Uterus (tissue), 4 donors: ENCODE measurements around the gene MOV10. TPM values are rescaled to one million over a fixed set of nuclear protein-coding genes. Genes with fewer than 3 reads are reported as not detected.

ENCODE experiments used
- DNase-seq, 2 donors: peaks; one replicate each; pipeline ENCODE4 v3.0.0-alpha.2; 2019 to 2020
- H3K27ac ChIP-seq, 2 donors: fragments of 200-600 bp; sonication (generic); 1 replicate in 1 of 2; 2 replicates in 1 of 2; pipeline ENCODE4 v1.5.1; 2016 to 2018
- H3K27me3 ChIP-seq, 2 donors: fragments of 200-600 bp; sonication (generic); one replicate each; pipeline ENCODE4 v1.5.1; 2018 to 2019; ENCODE audit warnings: control low read depth in 1 of 2
- H3K36me3 ChIP-seq, 2 donors: fragments of 200-600 bp; sonication (generic); one replicate each; pipeline ENCODE4 v1.5.1; 2019; ENCODE audit warnings: control low read depth in 1 of 2
- H3K4me1 ChIP-seq, 2 donors: fragments of 200-600 bp; sonication (generic); one replicate each; pipeline ENCODE4 v1.5.1; 2018 to 2019; ENCODE audit warnings: control low read depth in 1 of 2
- H3K4me3 ChIP-seq, 2 donors: fragments of 200-600 bp; sonication (generic); 1 replicate in 1 of 2; 2 replicates in 1 of 2; pipeline ENCODE4 v1.5.1; 2018 to 2019; ENCODE audit warnings: mild to moderate bottlenecking in 1 of 2
- H3K9me3 ChIP-seq, 2 donors: fragments of 200-600 bp; sonication (generic); one replicate each; pipeline ENCODE4 v1.5.1; 2019; ENCODE audit warnings: control low read depth in 1 of 2
- POLR2A ChIP-seq, 2 donors: fragments of 450-650 bp; IDR thresholded peaks; one replicate each; pipeline ENCODE4 v1.6.1; 2016; ENCODE audit warnings: antibody characterized with exemption in 2 of 2, mild to moderate bottlenecking in 1 of 2, moderate library complexity in 1 of 2
- intact Hi-C: fragments of 100-400 bp; cut with DNase I; formaldehyde crosslinking; loops from one replicate; pipeline ENCODE4 v1.15.1; 2023; ENCODE audit warnings: low total_unique reads
- total RNA-seq, 4 donors: library from RNA; depleted of rRNA in 3 of 4; stranded (reverse); fragments of >200 nt in 3 of 4; gene quantifications; one replicate each; pipeline versions ENCODE4 v1.1.0 to v1.2.4, GENCODE V29; 2014 to 2023
- TF ChIP-seq, protein P1 (sequence below), 4 experiments: fragments of 200-600 bp in 2 of 4; fragments of 450-650 bp in 2 of 4; sonication (generic) in 2 of 4; IDR thresholded peaks; one replicate each; pipeline ENCODE4 v1.5.1; 2016 to 2019; ENCODE audit warnings: antibody characterized with exemption in 4 of 4, mild to moderate bottlenecking in 2 of 4, moderate library complexity in 1 of 4
- donor health status: DM: yes; HTN: yes; CAD: no.

The MOV10 gene
- total RNA-seq, 4 donors from 2014 or later, result 10.3 to 91.9 (median 55.5) TPM

DNA sequence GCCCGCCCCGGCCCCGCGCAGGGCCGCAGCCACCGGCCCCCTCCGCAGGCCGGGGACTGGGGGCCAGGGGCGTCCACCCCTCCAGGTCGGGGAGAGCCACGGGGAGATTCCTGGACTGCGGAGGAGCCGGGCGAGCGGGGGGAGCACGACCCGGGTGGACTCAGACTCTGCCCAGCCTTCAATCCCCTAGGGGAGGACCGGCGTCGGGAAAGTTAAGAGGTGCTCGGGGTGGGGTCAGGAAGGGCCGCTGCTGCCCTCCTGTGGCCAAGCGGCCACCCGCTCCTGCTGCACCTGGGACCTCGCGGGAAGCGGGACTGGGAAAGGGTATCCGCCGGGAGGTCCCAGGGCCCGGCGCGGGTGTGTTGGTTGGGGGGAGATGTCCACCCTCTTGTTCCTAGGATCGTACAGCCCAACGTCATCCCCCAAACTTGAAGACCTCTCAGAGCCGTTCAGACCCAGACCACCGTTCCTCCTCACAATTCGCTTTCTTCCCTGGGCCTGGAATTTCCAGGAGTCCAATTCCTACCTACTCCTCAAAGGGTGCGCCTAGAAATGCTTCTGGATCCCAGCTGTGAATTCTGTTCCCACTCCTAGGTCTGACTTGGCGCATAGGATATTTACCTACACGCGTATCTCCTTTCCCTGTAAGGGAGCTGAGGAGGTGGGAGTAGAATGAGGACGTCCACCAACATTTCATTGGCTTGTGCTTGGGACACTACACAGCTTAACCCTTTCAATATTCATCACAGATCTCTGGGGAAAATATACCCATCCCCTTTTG is 33.0 kb downstream of the MOV10 start:
- no peaks in the 10 kb centered on the region for H3K36me3 ChIP-seq
- H3K4me1 ChIP-seq, result peaks cover 6 to 7% of the 10 kb centered on the region in 2 donors
- H3K27ac ChIP-seq, result peak overlapping the region; percentile 97
- peak overlapping the region; percentile 78 to 99 for H3K4me3 ChIP-seq
- intact Hi-C loops, result loop anchor here (10.0 kb wide), 1 partner anchor 93 kb away; the partner anchor contains the start of genes CAPZA1 and ST7L
- H3K27me3 ChIP-seq, result no peaks in the 10 kb centered on the region
- TF ChIP-seq, protein P1, sequence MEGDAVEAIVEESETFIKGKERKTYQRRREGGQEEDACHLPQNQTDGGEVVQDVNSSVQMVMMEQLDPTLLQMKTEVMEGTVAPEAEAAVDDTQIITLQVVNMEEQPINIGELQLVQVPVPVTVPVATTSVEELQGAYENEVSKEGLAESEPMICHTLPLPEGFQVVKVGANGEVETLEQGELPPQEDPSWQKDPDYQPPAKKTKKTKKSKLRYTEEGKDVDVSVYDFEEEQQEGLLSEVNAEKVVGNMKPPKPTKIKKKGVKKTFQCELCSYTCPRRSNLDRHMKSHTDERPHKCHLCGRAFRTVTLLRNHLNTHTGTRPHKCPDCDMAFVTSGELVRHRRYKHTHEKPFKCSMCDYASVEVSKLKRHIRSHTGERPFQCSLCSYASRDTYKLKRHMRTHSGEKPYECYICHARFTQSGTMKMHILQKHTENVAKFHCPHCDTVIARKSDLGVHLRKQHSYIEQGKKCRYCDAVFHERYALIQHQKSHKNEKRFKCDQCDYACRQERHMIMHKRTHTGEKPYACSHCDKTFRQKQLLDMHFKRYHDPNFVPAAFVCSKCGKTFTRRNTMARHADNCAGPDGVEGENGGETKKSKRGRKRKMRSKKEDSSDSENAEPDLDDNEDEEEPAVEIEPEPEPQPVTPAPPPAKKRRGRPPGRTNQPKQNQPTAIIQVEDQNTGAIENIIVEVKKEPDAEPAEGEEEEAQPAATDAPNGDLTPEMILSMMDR (IDR thresholded peaks at IDR 0.05), result peak; percentile 92 to 97 (median 96)
- no peak for TF ChIP-seq POLR2A (IDR thresholded peaks at IDR 0.05)
- peak; percentile 90 to 92 for DNase-seq
- H3K9me3 ChIP-seq, result no peaks in the 10 kb centered on the region

GRCh38 chr1:112708002-112708448 is 33.6 kb downstream of the MOV10 start:
- Histone ChIP-seq H3K9me3 (no peaks in the 10 kb centered on the region), H3K4me1 (peaks cover 6% of the 10 kb centered on the region in 2 donors), H3K36me3 (no peaks in the 10 kb centered on the region), H3K4me3 (no peak overlapping the region), H3K27ac (peak overlapping the region; percentile 97), H3K27me3 (no peaks in the 10 kb centered on the region)
- DNase-seq, result no peak
- TF ChIP-seq, protein P1 (IDR thresholded peaks at IDR 0.05), result no peak
- no peak for TF ChIP-seq POLR2A (IDR thresholded peaks at IDR 0.05)
- intact Hi-C loops, result loop anchor here (10.0 kb wide), 1 partner anchor 93 kb away; the partner anchor contains the start of genes CAPZA1 and ST7L

GRCh38 chr1:112708489-112708888 is 34.0 kb downstream of the MOV10 start:
- TF ChIP-seq, protein P1 (IDR thresholded peaks at IDR 0.05), result no peak
- TF ChIP-seq POLR2A (IDR thresholded peaks at IDR 0.05), result no peak
- intact Hi-C loops, result loop anchor here (10.0 kb wide), 1 partner anchor 94 kb away; the partner anchor contains the start of genes CAPZA1 and ST7L
- DNase-seq, result no peak

GRCh38 chr1:112710159-112710558 is 35.7 kb downstream of the MOV10 start:
- DNase-seq, result no peak
- H3K27ac ChIP-seq, result no peak overlapping the region
- H3K4me3 ChIP-seq, result no peak overlapping the region
- H3K9me3 ChIP-seq, result no peaks in the 10 kb centered on the region
- H3K36me3 ChIP-seq, result no peaks in the 10 kb centered on the region
- H3K27me3 ChIP-seq, result no peaks in the 10 kb centered on the region
- peaks cover 0 to 9% of the 10 kb centered on the region in 2 donors for H3K4me1 ChIP-seq
- intact Hi-C loops, result loop anchor here (10.0 kb wide), 1 partner anchor 245 kb away; no protein-coding TSS in a partner anchor
- TF ChIP-seq, protein P1 (IDR thresholded peaks at IDR 0.05), result no peak
- no peak for TF ChIP-seq POLR2A (IDR thresholded peaks at IDR 0.05)

More at GRCh38 chr1:112708489-112708888, 34.0 kb downstream of the MOV10 start:
- Histone ChIP-seq H3K4me3 (no peak overlapping the region), H3K4me1 (peaks cover 6% of the 10 kb centered on the region in 2 donors), H3K9me3 (no peaks in the 10 kb centered on the region), H3K27me3 (no peaks in the 10 kb centered on the region), H3K27ac (no peak overlapping the region), H3K36me3 (no peaks in the 10 kb centered on the region)

- Histone ChIP-seq H3K9me3 (no peaks in the 10 kb centered on the region), H3K27ac (no peak overlapping the region), H3K4me3 (no peak overlapping the region), H3K27me3 (no peaks in the 10 kb centered on the region), H3K36me3 (no peaks in the 10 kb centered on the region), H3K4me1 (peaks cover 0 to 10% of the 10 kb centered on the region in 2 donors)
- intact Hi-C loops, result loop anchor here (10.0 kb wide), 1 partner anchor 246 kb away; no protein-coding TSS in a partner anchor
- DNase-seq, result no peak
- TF ChIP-seq, protein P1 (IDR thresholded peaks at IDR 0.05), result no peak
- TF ChIP-seq POLR2A (IDR thresholded peaks at IDR 0.05), result no peak
These were observed 36.1 kb downstream of the MOV10 start for GRCh38 chr1:112710586-112710985.
